HEK293 (cell line): ENCODE data around the gene PRIMA1.

ENCODE experiments used
- CTCF ChIA-PET: fragments of 350-600 bp; formaldehyde crosslinking; extraction: SDS; loops from one replicate; lab custom pipeline; 2021; ENCODE audit warnings: antibody characterized with exemption; lab: Yijun Ruan, JAX
- POLR2A ChIA-PET: fragments of 300-600 bp; formaldehyde crosslinking; extraction: SDS; loops from one replicate; lab custom pipeline; 2020; ENCODE audit warnings: antibody characterized with exemption, inconsistent platforms; lab: Yijun Ruan, JAX
- H3K27ac ChIP-seq: fragments of 200-500 bp; sonication (Bioruptor generic); 2 replicates; pipeline ENCODE4 v1.5.1; 2014; ENCODE audit warnings: low read depth, low read length, control low read depth, inconsistent platforms; ENCODE audit errors: extremely low read depth
- H3K36me3 ChIP-seq, 2 experiments: fragments of 200-500 bp in 1 of 2; sonication (Bioruptor generic) in 1 of 2; 1 replicate in 1 of 2; 2 replicates in 1 of 2; pipeline ENCODE4 v1.5.1; 2014 to 2017; ENCODE audit warnings: inconsistent platforms in 2 of 2, low read length in 2 of 2; ENCODE audit not compliant: control insufficient read depth in 2 of 2, insufficient read depth in 1 of 2
- H3K4me1 ChIP-seq: fragments of 200-500 bp; sonication (Bioruptor generic); 2 replicates; pipeline ENCODE4 v1.5.1; 2014; ENCODE audit warnings: mild to moderate bottlenecking, low read length, inconsistent platforms; ENCODE audit not compliant: control insufficient read depth, insufficient read depth
- H3K4me3 ChIP-seq: 2 replicates; pipeline ENCODE4 v1.5.1; 2011; ENCODE audit warnings: low read depth, mild to moderate bottlenecking, control low read depth, low read length, moderate library complexity
- H3K9me3 ChIP-seq: fragments of 200-500 bp; sonication (Bioruptor generic); 2 replicates; pipeline ENCODE4 v1.5.1; 2014; ENCODE audit warnings: low read depth, low read length, inconsistent platforms; ENCODE audit not compliant: control insufficient read depth, insufficient read depth
- EGR2 ChIP-seq: fragments of 450-650 bp; formaldehyde crosslinking; IDR thresholded peaks from 2 replicates; pipeline ENCODE4 v1.5.1; 2016; ENCODE audit warnings: low read depth, missing biosample characterization, missing genetic modification characterization
- GFI1B ChIP-seq: fragments of 450-650 bp; formaldehyde crosslinking; IDR thresholded peaks from 2 replicates; pipeline ENCODE4 v1.5.1; 2016; ENCODE audit warnings: missing biosample characterization, missing genetic modification characterization
- GLIS1 ChIP-seq: fragments of 450-650 bp; formaldehyde crosslinking; IDR thresholded peaks from 2 replicates; pipeline ENCODE4 v1.5.1; 2016; ENCODE audit warnings: missing biosample characterization, missing genetic modification characterization
- HOXC10 ChIP-seq: sonication (generic); formaldehyde crosslinking; IDR thresholded peaks from 2 replicates; pipeline ENCODE4 v1.8.1; 2023; ENCODE audit warnings: mild to moderate bottlenecking, missing genetic modification reagents
- KLF16 ChIP-seq: fragments of 450-650 bp; formaldehyde crosslinking; IDR thresholded peaks from 2 replicates; pipeline ENCODE4 v1.5.1; 2017; ENCODE audit warnings: missing biosample characterization, missing genetic modification characterization
- WT1 ChIP-seq: fragments of 450-650 bp; formaldehyde crosslinking; IDR thresholded peaks from 2 replicates; pipeline ENCODE4 v1.5.1; 2016; ENCODE audit warnings: missing biosample characterization, missing genetic modification characterization
- YY2 ChIP-seq: fragments of 450-650 bp; formaldehyde crosslinking; IDR thresholded peaks from 2 replicates; pipeline ENCODE4 v1.5.1; 2016; ENCODE audit warnings: missing biosample characterization, missing genetic modification characterization
- ZBTB49 ChIP-seq: fragments of 450-650 bp; formaldehyde crosslinking; IDR thresholded peaks from 2 replicates; pipeline ENCODE4 v1.5.1; 2016; ENCODE audit warnings: missing biosample characterization, missing genetic modification characterization, low read depth
- ZBTB8A ChIP-seq: fragments of 450-650 bp; formaldehyde crosslinking; IDR thresholded peaks from 2 replicates; pipeline ENCODE4 v1.5.1; 2016; ENCODE audit warnings: missing biosample characterization, missing genetic modification characterization
- ZNF214 ChIP-seq: fragments of 450-650 bp; formaldehyde crosslinking; IDR thresholded peaks from 2 replicates; pipeline ENCODE4 v1.5.1; 2017; ENCODE audit warnings: missing biosample characterization, mild to moderate bottlenecking, missing genetic modification characterization, borderline replicate concordance
- ZNF302 ChIP-seq: fragments of 450-650 bp; formaldehyde crosslinking; IDR thresholded peaks from 2 replicates; pipeline ENCODE4 v1.5.1; 2016; ENCODE audit warnings: missing biosample characterization, missing genetic modification characterization, low read depth
- ZNF366 ChIP-seq: fragments of 450-650 bp; formaldehyde crosslinking; conservative IDR thresholded peaks from 2 replicates; pipeline ENCODE4 v1.5.1; 2016; ENCODE audit warnings: missing biosample characterization, missing genetic modification characterization
- ZNF596 ChIP-seq: fragments of 450-650 bp; IDR thresholded peaks from 2 replicates; pipeline ENCODE4 v1.5.0; 2018; ENCODE audit warnings: missing biosample characterization, mild to moderate bottlenecking, missing genetic modification characterization, moderate library complexity
- ZNF626 ChIP-seq: fragments of 450-650 bp; sonication (Bioruptor Pico); formaldehyde crosslinking; IDR thresholded peaks from 2 replicates; pipeline ENCODE4 v1.5.1; 2018; ENCODE audit warnings: missing biosample characterization, missing genetic modification characterization, inconsistent platforms
- ZNF768 ChIP-seq: fragments of 450-650 bp; formaldehyde crosslinking; IDR thresholded peaks from 2 replicates; pipeline ENCODE4 v1.5.1; 2018; ENCODE audit warnings: missing biosample characterization, mild to moderate bottlenecking, missing genetic modification characterization
- ZNF777 ChIP-seq: fragments of 450-650 bp; formaldehyde crosslinking; IDR thresholded peaks from 2 replicates; pipeline ENCODE4 v1.5.1; 2017; ENCODE audit warnings: missing biosample characterization, missing genetic modification characterization, borderline replicate concordance
- ZNF830 ChIP-seq: fragments of 450-650 bp; IDR thresholded peaks from 2 replicates; pipeline ENCODE4 v1.5.0; 2018; ENCODE audit warnings: missing biosample characterization, missing genetic modification characterization, low read depth, mild to moderate bottlenecking, moderate library complexity
- TF ChIP-seq, protein P1 (sequence below): fragments of 450-650 bp; formaldehyde crosslinking; IDR thresholded peaks from 2 replicates; pipeline ENCODE4 v1.5.1; 2016; ENCODE audit warnings: missing biosample characterization, missing genetic modification characterization
- TF ChIP-seq, protein P2 (sequence below): fragments of 450-650 bp; formaldehyde crosslinking; IDR thresholded peaks from 2 replicates; pipeline ENCODE4 v1.5.0; 2017; ENCODE audit warnings: missing biosample characterization, missing genetic modification characterization, borderline replicate concordance
- TF ChIP-seq, protein P3 (sequence below): fragments of 450-650 bp; IDR thresholded peaks from 2 replicates; pipeline ENCODE4 v1.5.1; 2018; ENCODE audit warnings: missing biosample characterization, missing genetic modification characterization
- TF ChIP-seq, protein P4 (sequence below): fragments of 450-650 bp; formaldehyde crosslinking; IDR thresholded peaks from 2 replicates; pipeline ENCODE4; 2016; ENCODE audit warnings: missing biosample characterization, missing genetic modification characterization

Gene PRIMA1

GRCh38 chr14:93818857-93819256 lies 30.6 kb upstream of the PRIMA1 start:
- Histone ChIP-seq H3K4me1 (no peaks in the 10 kb centered on the region), H3K27ac (no peak overlapping the region), H3K36me3 (no peaks in the 10 kb centered on the region), H3K4me3 (no peak overlapping the region), H3K9me3 (no peaks in the 10 kb centered on the region)
- POLR2A ChIA-PET = no interaction called here
- TF ChIP-seq KLF16 = no peak
- CTCF ChIA-PET = no interaction called here

DNA sequence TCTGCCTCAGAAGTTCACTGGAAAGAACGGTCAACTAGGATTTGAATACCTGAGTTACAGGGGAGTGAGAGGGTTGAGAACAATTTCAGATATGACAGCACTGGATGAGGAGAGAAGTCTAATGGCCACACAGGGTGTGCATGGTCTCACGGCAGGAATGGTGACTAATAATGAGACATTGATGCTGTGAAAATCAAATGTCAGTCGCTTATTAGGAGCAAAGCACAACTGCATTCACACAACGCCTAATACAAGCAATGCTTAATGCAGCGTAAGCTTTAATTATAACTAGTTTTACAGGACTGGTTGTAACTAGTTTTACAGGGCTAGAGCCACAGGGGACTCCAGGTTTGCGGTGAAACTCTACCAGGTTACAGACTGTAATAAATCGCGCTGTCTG lies 23.4 kb upstream of the PRIMA1 start:
- ChIA-PET POLR2A (no interaction called here), CTCF (interaction anchor here (0.5 kb wide), 1 partner anchor 192 kb away, joined by 3 read pairs; no protein-coding TSS in a partner anchor)
- TF ChIP-seq GFI1B (tag by site-specific recombination) (no peak), ZNF302 (no peak), ZNF214 (tag by site-specific recombination) (no peak), ZNF777 (tag by site-specific recombination) (no peak), EGR2 (tag by site-specific recombination) (no peak), GLIS1 (no peak), WT1 (tag by site-specific recombination) (no peak), ZBTB49 (no peak), ZNF768 (tag by site-specific recombination) (no peak), HOXC10 (CRISPR knock-in tag) (no peak), ZNF596 (tag by site-specific recombination) (no peak), ZNF626 (tag by site-specific recombination) (no peak), ZNF830 (tag by site-specific recombination) (no peak), YY2 (tag by site-specific recombination) (no peak), ZBTB8A (tag by site-specific recombination) (no peak), ZNF366 (tag by site-specific recombination) (no peak)
- TF ChIP-seq, protein P1, sequence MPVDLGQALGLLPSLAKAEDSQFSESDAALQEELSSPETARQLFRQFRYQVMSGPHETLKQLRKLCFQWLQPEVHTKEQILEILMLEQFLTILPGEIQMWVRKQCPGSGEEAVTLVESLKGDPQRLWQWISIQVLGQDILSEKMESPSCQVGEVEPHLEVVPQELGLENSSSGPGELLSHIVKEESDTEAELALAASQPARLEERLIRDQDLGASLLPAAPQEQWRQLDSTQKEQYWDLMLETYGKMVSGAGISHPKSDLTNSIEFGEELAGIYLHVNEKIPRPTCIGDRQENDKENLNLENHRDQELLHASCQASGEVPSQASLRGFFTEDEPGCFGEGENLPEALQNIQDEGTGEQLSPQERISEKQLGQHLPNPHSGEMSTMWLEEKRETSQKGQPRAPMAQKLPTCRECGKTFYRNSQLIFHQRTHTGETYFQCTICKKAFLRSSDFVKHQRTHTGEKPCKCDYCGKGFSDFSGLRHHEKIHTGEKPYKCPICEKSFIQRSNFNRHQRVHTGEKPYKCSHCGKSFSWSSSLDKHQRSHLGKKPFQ (tag by site-specific recombination) = no peak
- TF ChIP-seq, protein P2, sequence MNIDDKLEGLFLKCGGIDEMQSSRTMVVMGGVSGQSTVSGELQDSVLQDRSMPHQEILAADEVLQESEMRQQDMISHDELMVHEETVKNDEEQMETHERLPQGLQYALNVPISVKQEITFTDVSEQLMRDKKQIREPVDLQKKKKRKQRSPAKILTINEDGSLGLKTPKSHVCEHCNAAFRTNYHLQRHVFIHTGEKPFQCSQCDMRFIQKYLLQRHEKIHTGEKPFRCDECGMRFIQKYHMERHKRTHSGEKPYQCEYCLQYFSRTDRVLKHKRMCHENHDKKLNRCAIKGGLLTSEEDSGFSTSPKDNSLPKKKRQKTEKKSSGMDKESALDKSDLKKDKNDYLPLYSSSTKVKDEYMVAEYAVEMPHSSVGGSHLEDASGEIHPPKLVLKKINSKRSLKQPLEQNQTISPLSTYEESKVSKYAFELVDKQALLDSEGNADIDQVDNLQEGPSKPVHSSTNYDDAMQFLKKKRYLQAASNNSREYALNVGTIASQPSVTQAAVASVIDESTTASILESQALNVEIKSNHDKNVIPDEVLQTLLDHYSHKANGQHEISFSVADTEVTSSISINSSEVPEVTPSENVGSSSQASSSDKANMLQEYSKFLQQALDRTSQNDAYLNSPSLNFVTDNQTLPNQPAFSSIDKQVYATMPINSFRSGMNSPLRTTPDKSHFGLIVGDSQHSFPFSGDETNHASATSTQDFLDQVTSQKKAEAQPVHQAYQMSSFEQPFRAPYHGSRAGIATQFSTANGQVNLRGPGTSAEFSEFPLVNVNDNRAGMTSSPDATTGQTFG = no peak
- TF ChIP-seq, protein P3, sequence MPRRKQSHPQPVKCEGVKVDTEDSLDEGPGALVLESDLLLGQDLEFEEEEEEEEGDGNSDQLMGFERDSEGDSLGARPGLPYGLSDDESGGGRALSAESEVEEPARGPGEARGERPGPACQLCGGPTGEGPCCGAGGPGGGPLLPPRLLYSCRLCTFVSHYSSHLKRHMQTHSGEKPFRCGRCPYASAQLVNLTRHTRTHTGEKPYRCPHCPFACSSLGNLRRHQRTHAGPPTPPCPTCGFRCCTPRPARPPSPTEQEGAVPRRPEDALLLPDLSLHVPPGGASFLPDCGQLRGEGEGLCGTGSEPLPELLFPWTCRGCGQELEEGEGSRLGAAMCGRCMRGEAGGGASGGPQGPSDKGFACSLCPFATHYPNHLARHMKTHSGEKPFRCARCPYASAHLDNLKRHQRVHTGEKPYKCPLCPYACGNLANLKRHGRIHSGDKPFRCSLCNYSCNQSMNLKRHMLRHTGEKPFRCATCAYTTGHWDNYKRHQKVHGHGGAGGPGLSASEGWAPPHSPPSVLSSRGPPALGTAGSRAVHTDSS (tag by site-specific recombination) = no peak
- TF ChIP-seq, protein P4, sequence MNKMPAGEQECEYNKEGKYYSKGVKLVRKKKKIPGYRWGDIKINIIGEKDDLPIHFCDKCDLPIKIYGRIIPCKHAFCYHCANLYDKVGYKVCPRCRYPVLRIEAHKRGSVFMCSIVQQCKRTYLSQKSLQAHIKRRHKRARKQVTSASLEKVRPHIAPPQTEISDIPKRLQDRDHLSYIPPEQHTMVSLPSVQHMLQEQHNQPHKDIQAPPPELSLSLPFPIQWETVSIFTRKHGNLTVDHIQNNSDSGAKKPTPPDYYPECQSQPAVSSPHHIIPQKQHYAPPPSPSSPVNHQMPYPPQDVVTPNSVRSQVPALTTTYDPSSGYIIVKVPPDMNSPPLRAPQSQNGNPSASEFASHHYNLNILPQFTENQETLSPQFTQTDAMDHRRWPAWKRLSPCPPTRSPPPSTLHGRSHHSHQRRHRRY (tag by site-specific recombination) = no peak
- Histone ChIP-seq H3K4me1 (no peaks in the 10 kb centered on the region), H3K4me3 (no peak overlapping the region), H3K9me3 (no peaks in the 10 kb centered on the region), H3K36me3 (no peaks in the 10 kb centered on the region), H3K27ac (no peak overlapping the region)
